DND-41 (cell line): Measurements from ENCODE around the gene TELO2.

Experiments used
- ATAC-seq: fragments of 200-7000 bp; cut with Tn5 transposase; 3 replicates; pipeline ENCODE4 v1.9.1; 2021; ENCODE audit warnings: low read depth; ENCODE audit not compliant: insufficient read depth
- DNase-seq: peaks from one replicate; pipeline ENCODE4 v3.0.0-alpha.2; 2020
- H2AFZ ChIP-seq: 2 replicates; pipeline ENCODE4 v1.6.0; 2012; ENCODE audit warnings: low read depth, low read length
- H3K27ac ChIP-seq: 2 replicates; pipeline ENCODE4 v1.5.1; 2012; ENCODE audit warnings: low read length, inconsistent platforms
- H3K27me3 ChIP-seq: fragments of 200-600 bp; sonication (generic); 2 replicates; pipeline ENCODE4 v1.6.0; 2012; ENCODE audit warnings: low read length, mild to moderate bottlenecking, inconsistent platforms; ENCODE audit not compliant: insufficient read depth, poor library complexity
- H3K36me3 ChIP-seq: 2 replicates; pipeline ENCODE4 v1.5.1; 2012; ENCODE audit warnings: low read length, inconsistent platforms; ENCODE audit not compliant: insufficient read depth
- H3K4me1 ChIP-seq: 2 replicates; pipeline ENCODE4 v1.5.1; 2012; ENCODE audit warnings: mild to moderate bottlenecking, low read length; ENCODE audit not compliant: insufficient read depth
- H3K4me2 ChIP-seq: 2 replicates; pipeline ENCODE4 v1.6.0; 2012; ENCODE audit warnings: mild to moderate bottlenecking, moderate library complexity, low read length, inconsistent platforms; ENCODE audit not compliant: insufficient read depth
- H3K4me3 ChIP-seq, 2 experiments: fragments of 200-600 bp in 1 of 2; shearing (Covaris generic) in 1 of 2; 2 replicates each; pipeline ENCODE4 v1.5.1; 2012 to 2016; ENCODE audit warnings: inconsistent platforms in 2 of 2, low read length in 2 of 2, mild to moderate bottlenecking in 2 of 2, low read depth in 1 of 2, moderate library complexity in 1 of 2
- H3K79me2 ChIP-seq: 2 replicates; pipeline ENCODE4 v1.6.0; 2012; ENCODE audit warnings: low read length, inconsistent platforms; ENCODE audit not compliant: insufficient read depth
- H3K9ac ChIP-seq: 2 replicates; pipeline ENCODE4 v1.6.0; 2012; ENCODE audit warnings: low read depth, mild to moderate bottlenecking, inconsistent platforms, low read length, moderate library complexity
- H3K9me3 ChIP-seq: 2 replicates; pipeline ENCODE4 v1.5.1; 2012; ENCODE audit warnings: low read length, moderate library complexity, mild to moderate bottlenecking, inconsistent platforms; ENCODE audit not compliant: insufficient read depth, severe bottlenecking
- H4K20me1 ChIP-seq: 2 replicates; pipeline ENCODE4 v1.6.0; 2012; ENCODE audit warnings: low read length; ENCODE audit not compliant: insufficient read depth
- EZH2 ChIP-seq: IDR thresholded peaks from 3 replicates; pipeline ENCODE4 v1.6.1; 2012; ENCODE audit warnings: borderline replicate concordance, low read depth, mild to moderate bottlenecking, moderate library complexity, low read length, inconsistent platforms; ENCODE audit not compliant: severe bottlenecking
- TF ChIP-seq, protein P1 (sequence below): IDR thresholded peaks from 2 replicates; pipeline ENCODE4 v1.5.1; 2012; ENCODE audit warnings: borderline replicate concordance, low read length, moderate library complexity, mild to moderate bottlenecking; ENCODE audit not compliant: poor library complexity, severe bottlenecking; ENCODE audit errors: extremely low read depth

The TELO2 gene

GRCh38 chr16:1502092-1503004 is 9.2 kb downstream of the TELO2 start:
- ATAC-seq = no peak; the same call in 2 of the 3 replicates
- no peak for DNase-seq
- Histone ChIP-seq H3K36me3 (peaks cover 83% of the 10 kb centered on the region), H3K9ac (no peak overlapping the region), H3K27ac (no peak overlapping the region), H2AFZ (no peak overlapping the region), H3K27me3 (no peaks in the 10 kb centered on the region), H3K4me1 (no peaks in the 10 kb centered on the region), H3K9me3 (no peaks in the 10 kb centered on the region), H3K79me2 (peaks cover 5% of the 10 kb centered on the region; the same call in 1 of the 2 replicates), H3K4me3 (no peak overlapping the region), H4K20me1 (peaks cover 6% of the 10 kb centered on the region), H3K4me2 (no peak overlapping the region)
- TF ChIP-seq, protein P1, sequence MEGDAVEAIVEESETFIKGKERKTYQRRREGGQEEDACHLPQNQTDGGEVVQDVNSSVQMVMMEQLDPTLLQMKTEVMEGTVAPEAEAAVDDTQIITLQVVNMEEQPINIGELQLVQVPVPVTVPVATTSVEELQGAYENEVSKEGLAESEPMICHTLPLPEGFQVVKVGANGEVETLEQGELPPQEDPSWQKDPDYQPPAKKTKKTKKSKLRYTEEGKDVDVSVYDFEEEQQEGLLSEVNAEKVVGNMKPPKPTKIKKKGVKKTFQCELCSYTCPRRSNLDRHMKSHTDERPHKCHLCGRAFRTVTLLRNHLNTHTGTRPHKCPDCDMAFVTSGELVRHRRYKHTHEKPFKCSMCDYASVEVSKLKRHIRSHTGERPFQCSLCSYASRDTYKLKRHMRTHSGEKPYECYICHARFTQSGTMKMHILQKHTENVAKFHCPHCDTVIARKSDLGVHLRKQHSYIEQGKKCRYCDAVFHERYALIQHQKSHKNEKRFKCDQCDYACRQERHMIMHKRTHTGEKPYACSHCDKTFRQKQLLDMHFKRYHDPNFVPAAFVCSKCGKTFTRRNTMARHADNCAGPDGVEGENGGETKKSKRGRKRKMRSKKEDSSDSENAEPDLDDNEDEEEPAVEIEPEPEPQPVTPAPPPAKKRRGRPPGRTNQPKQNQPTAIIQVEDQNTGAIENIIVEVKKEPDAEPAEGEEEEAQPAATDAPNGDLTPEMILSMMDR = no peak
- TF ChIP-seq EZH2 = no peak

GRCh38 chr16:1503110-1503955 is 10.2 kb downstream of the TELO2 start:
- peaks cover 5% of the 10 kb centered on the region for H4K20me1 ChIP-seq
- H3K4me2 ChIP-seq = no peak overlapping the region
- H3K36me3 ChIP-seq = peaks cover 83% of the 10 kb centered on the region
- TF ChIP-seq, protein P1 = no peak
- TF ChIP-seq EZH2 = no peak
- no peak for DNase-seq
- no peak overlapping the region for H2AFZ ChIP-seq
- H3K4me3 ChIP-seq = no peak overlapping the region
- no peaks in the 10 kb centered on the region for H3K27me3 ChIP-seq
- no peaks in the 10 kb centered on the region for H3K9me3 ChIP-seq
- H3K27ac ChIP-seq = no peak overlapping the region
- no peak for ATAC-seq
- peaks cover 2% of the 10 kb centered on the region; the same call in 1 of the 2 replicates for H3K79me2 ChIP-seq
- no peaks in the 10 kb centered on the region for H3K4me1 ChIP-seq
- H3K9ac ChIP-seq = no peak overlapping the region

DNA sequence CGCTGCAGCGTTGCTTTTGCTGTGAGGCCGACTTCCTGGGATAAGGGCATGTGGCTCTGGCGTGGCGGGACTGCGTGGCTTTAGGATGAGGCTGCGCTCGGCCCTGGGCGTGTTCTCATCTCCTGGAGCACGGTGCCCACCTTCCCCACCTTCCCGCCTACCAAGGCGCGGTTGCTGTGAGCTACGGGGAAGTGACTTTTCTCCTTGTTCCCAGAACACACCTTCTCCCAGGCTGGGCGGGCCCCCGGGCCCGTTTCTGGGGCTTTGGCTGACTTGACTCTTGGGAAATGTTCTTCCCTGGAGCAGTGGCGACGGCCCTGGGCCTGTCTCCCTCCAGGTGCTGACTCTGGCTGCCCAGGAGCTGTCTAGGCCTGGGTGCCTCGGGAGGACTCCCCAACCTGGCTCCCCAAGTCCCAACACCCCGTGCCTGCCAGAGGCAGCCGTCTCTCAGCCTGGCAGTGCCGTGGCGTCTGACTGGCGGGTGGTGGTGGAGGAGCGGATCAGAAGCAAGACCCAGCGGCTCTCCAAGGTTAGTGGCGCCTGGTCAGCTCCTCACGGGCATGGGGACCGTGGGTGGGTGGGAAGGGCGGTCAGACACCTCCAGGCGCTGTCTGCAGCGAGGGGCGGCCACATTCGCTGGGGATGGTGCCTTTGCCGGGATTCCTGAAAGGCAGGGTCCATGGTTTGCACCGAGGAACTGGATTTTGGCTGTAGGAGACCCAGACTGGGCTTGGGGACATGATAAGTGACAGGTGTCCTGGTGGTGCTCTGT is 12.1 kb downstream of the TELO2 start:
- Histone ChIP-seq H3K4me3 (no peak overlapping the region), H3K9me3 (no peaks in the 10 kb centered on the region), H3K9ac (no peak overlapping the region), H3K27ac (no peak overlapping the region), H3K27me3 (no peaks in the 10 kb centered on the region), H2AFZ (no peak overlapping the region), H3K36me3 (peaks cover 81% of the 10 kb centered on the region), H3K4me2 (no peak overlapping the region), H4K20me1 (peaks cover 3% of the 10 kb centered on the region), H3K79me2 (no peaks in the 10 kb centered on the region), H3K4me1 (no peaks in the 10 kb centered on the region)
- DNase-seq = no peak
- ATAC-seq = no peak; the same call in 2 of the 3 replicates
- TF ChIP-seq EZH2 = no peak
- TF ChIP-seq, protein P1 = no peak
